Stimulated activated CD8-positive, alpha-beta memory T cell treated with anti-CD3 and anti-CD28 coated beads, Interleukin-12 subunit alpha, Interleukin-12 subunit beta, amount 100 ng/mL, for 4 hours (primary cell): ENCODE measurements around the gene FAM53A.

ENCODE experiments used
- DNase-seq: peaks from one replicate; pipeline ENCODE4 v3.0.0-alpha.2; 2020; ENCODE audit warnings: low read depth

Gene FAM53A

DNA sequence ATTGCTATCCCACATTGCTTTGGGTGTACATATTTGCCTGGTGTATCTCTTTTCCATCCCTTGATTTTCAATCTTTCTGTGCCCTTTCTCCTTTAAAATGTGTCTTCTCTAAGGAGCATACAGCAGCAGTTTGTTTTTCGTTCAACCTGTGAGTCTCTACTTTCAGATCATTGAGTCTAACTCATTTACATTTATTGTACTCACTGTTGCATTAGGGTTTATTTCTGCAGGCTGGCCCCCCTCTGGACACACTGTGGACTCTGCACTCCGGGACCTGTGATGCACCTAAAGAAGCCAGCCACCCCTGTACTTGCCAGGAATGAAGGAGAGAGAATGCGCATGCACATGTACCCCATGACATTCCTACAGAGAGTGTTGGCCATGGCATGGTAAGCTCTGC, 93.0 kb downstream of the FAM53A start:
- no peak for DNase-seq

DNA sequence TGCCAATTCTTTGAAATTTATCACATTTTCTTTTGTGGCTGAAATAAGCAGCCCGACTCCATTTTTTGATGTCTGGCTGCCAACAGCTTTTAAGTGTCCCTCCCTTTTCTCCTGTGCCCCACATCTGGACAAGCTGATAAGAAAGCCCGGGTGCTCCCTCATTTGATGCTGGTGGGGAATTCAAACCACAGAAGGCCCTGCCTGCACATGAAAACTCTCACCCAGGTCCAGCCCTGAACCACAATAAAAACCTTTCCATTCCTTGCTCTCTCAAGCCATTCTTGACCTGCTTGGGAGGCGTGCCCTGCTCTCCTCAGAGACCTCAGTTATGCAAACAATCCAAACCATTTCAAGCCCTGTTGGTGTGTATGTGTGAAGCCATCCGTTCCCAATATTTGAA, 93.9 kb downstream of the FAM53A start:
- no peak for DNase-seq
